Loucy (cell line): ENCODE data around the gene USP2.

Source experiments
- EZH2phosphoT487 ChIP-seq: fragments of 200-600 bp; IDR thresholded peaks from 2 replicates; pipeline ENCODE4 v1.6.1; 2018; ENCODE audit warnings: antibody characterized with exemption, mild to moderate bottlenecking, moderate library complexity, borderline replicate concordance
- TF ChIP-seq, protein P1 (sequence below): fragments of 200-600 bp; sonication (generic); conservative IDR thresholded peaks from 2 replicates; pipeline ENCODE4 v1.5.1; 2014; ENCODE audit warnings: mild to moderate bottlenecking, antibody characterized with exemption, low read length

DNA sequence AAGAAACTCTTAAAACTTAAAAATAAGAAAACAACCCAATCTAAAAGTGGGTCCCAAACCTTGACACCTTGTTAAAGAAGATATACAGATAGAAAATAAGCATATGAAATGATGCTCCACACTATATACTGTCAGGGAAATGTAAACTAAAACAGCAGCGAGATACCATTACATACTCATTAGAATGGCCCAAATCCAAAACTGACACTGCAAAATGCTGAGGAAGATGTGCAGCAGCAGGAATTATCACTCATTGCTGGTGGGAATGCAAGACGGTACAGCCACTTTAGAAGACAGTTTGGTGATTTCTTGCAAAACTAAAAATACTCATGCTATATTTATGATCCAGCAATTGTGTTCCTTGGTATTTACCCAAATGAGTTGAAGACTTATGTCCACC, 52.2 kb downstream of the USP2 start:
- TF ChIP-seq, protein P1, sequence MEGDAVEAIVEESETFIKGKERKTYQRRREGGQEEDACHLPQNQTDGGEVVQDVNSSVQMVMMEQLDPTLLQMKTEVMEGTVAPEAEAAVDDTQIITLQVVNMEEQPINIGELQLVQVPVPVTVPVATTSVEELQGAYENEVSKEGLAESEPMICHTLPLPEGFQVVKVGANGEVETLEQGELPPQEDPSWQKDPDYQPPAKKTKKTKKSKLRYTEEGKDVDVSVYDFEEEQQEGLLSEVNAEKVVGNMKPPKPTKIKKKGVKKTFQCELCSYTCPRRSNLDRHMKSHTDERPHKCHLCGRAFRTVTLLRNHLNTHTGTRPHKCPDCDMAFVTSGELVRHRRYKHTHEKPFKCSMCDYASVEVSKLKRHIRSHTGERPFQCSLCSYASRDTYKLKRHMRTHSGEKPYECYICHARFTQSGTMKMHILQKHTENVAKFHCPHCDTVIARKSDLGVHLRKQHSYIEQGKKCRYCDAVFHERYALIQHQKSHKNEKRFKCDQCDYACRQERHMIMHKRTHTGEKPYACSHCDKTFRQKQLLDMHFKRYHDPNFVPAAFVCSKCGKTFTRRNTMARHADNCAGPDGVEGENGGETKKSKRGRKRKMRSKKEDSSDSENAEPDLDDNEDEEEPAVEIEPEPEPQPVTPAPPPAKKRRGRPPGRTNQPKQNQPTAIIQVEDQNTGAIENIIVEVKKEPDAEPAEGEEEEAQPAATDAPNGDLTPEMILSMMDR = no peak
- no peak for TF ChIP-seq EZH2phosphoT487
